Ecto neural progenitor cell (in vitro differentiated cells): ENCODE measurements around the gene IMMP2L.

Experiments
- DNase-seq: peaks from one replicate; pipeline ENCODE4 v3.0.0-alpha.2; 2018; ENCODE audit warnings: low spot score

The IMMP2L gene

GRCh38 chr7:111098926-111099250 is 463.4 kb downstream of the IMMP2L start:
- no peak for DNase-seq

- no peak for DNase-seq
Measured at GRCh38 chr7:111098011-111098925, 464.0 kb downstream of the IMMP2L start.

- DNase-seq, result no peak
Measured at GRCh38 chr7:111096997-111097396, 465.3 kb downstream of the IMMP2L start.

- DNase-seq, result no peak
Measured at GRCh38 chr7:111094419-111094818, 467.9 kb downstream of the IMMP2L start.

GRCh38 chr7:111093496-111093895 is 468.8 kb downstream of the IMMP2L start:
- no peak for DNase-seq

GRCh38 chr7:111092406-111093236 is 469.7 kb downstream of the IMMP2L start:
- DNase-seq, result no peak

- no peak for DNase-seq
Measured at GRCh38 chr7:111091593-111092358, 470.5 kb downstream of the IMMP2L start.

GRCh38 chr7:111090846-111091245 is 471.4 kb downstream of the IMMP2L start, which contains the start of gene LRRN3:
Gene LRRN3 (plus strand): TSS chr7:111091127. CDS start chr7:111122773, 31,646 bp downstream.
- peak; percentile 54 for DNase-seq

- DNase-seq, result no peak
Measured at GRCh38 chr7:111089822-111090426, 472.4 kb downstream of the IMMP2L start.

- DNase-seq, result no peak
Measured at GRCh38 chr7:111088328-111088727, 474.0 kb downstream of the IMMP2L start.

GRCh38 chr7:111086532-111086931 is 475.8 kb downstream of the IMMP2L start:
- DNase-seq, result no peak

- no peak for DNase-seq
Measured at GRCh38 chr7:111085356-111085755, 476.9 kb downstream of the IMMP2L start.

GRCh38 chr7:111083413-111083812 is 478.9 kb downstream of the IMMP2L start:
- DNase-seq, result no peak

- DNase-seq, result no peak
Measured at GRCh38 chr7:111082351-111082750, 479.9 kb downstream of the IMMP2L start.

GRCh38 chr7:111081546-111082267 is 480.6 kb downstream of the IMMP2L start:
- DNase-seq, result no peak

- DNase-seq, result no peak
Measured at GRCh38 chr7:111080495-111081105, 481.7 kb downstream of the IMMP2L start.

GRCh38 chr7:111077001-111077400 is 485.3 kb downstream of the IMMP2L start:
- DNase-seq, result no peak

- no peak for DNase-seq
Measured at GRCh38 chr7:111076205-111076604, 486.1 kb downstream of the IMMP2L start.

GRCh38 chr7:111075498-111075897 is 486.8 kb downstream of the IMMP2L start:
- DNase-seq, result no peak

- no peak for DNase-seq
Measured at GRCh38 chr7:111074748-111075146, 487.5 kb downstream of the IMMP2L start.
